ENCODE data around the gene GPRIN3. TPM values are rescaled to one million over a fixed set of nuclear protein-coding genes. Genes with fewer than 3 reads are reported as not detected.

Gene GPRIN3
- 0.19 and 0.27 TPM in 2 replicates for total RNA-seq (2014; rRNA removed; shearing (Covaris generic))

DNA sequence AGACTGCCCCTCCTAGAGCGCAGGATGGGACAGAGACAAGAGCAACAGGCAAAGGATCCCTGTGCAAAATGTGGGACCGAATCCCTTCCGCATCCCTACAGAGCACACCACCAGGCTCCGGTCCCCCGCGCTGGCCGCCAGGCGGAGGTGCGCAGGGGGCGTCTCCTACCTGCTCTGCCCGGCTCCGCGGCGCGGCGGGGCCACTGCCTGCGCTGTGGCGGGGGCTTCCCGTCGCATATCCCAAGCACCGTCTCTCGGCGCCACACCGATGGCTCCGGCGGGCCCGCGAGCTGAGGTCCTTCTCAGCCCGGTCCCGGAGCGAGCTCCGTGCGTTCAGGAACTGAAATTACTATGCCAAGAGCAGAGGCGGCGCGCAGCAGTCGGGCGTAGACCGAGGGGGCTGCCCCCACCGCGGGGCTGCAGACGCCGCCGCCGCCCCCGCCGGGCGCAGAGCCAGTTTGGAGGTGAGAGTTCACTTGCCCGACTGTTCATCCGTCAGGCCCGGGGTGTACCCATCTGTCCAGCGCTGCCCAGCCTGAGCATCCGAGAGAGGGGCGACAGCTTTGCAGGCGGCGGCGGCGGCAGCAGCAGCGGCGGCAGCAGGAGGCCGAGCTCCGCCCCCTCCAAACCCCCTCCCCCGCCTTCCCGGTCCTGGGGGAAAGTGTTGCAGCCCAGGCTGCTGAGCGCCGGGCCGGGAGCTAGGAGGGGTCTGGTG is at the start of gene GPRIN3:
Gene GPRIN3, minus strand, starts transcription at position 355 of the 715 bp plus-strand sequence. CDS start 57,690 bp downstream, outside the sequence.

Other genes with a start within 250 kb of the GPRIN3 start
- gene TIGD2, start 196.3 kb downstream of the GPRIN3 start, total RNA-seq (2014; rRNA removed; shearing (Covaris generic)), result 4.5 and 5.9 TPM in 2 replicates